ENCODE data around the gene PNPLA7. TPM values are rescaled to one million over a fixed set of nuclear protein-coding genes. Genes with fewer than 3 reads are reported as not detected.

PNPLA7 gene
- total RNA-seq, 1 experiment from 2014 or later, result 1.8 TPM

GRCh38 chr9:137454145-137454596 lies 96.0 kb downstream of the PNPLA7 start:
- peak; percentile 47 for ATAC-seq
- H4K20me1 ChIP-seq (ENCODE audit: insufficient read depth), result peaks cover 4% of the 10 kb centered on the region; the same call in 1 of the 2 replicates
- CTCF ChIA-PET, result no interaction called here
- no peaks in the 10 kb centered on the region for H3K9me3 ChIP-seq (ENCODE audit: control insufficient read depth in 1 of 2, insufficient read depth in 1 of 2, low read depth in 1 of 2, low read length in 2 of 2)
- peak overlapping the region; percentile 70 for H3K27ac ChIP-seq (ENCODE audit: low read depth, low read length)
- H3K4me3 ChIP-seq (replicated peaks in 1 of 2; ENCODE audit: low read depth in 1 of 2, low read length in 2 of 2), result no peak overlapping the region; a peak in 1 of 4 replicates
- H3K9me2 ChIP-seq (ENCODE audit: insufficient read depth), result no peaks in the 10 kb centered on the region
- POLR2A ChIA-PET, result no interaction called here
- TF ChIP-seq POLR2AphosphoS5 (IDR thresholded peaks at IDR 0.05; ENCODE audit: low read depth, low read length) (peak; percentile 30; the same call in 1 of the 2 replicates), ELF1 (IDR thresholded peaks at IDR 0.05; ENCODE audit: borderline replicate concordance, low read depth) (no peak)
- peak overlapping the region; percentile 40 for H3K4me2 ChIP-seq (ENCODE audit: low read length)
- RAD21 ChIA-PET (ENCODE audit: low non-redundant PET in 1 of 2, low total read pairs in 2 of 2, uncharacterized antibody in 2 of 2, unreplicated experiment in 2 of 2), result no interaction called here
- intact Hi-C loops (cut with micrococcal nuclease), result no loop called here
- peaks cover 16 to 46% of the 10 kb centered on the region in 2 experiments for H3K4me1 ChIP-seq (ENCODE audit: control insufficient read depth in 1 of 2, insufficient read depth in 2 of 2, low read length in 2 of 2)
- H3K9ac ChIP-seq (ENCODE audit: low read length), result peak overlapping the region; percentile 26; the same call in 1 of the 2 replicates
- H3K79me2 ChIP-seq (ENCODE audit: insufficient read depth, low read length), result peaks cover 47% of the 10 kb centered on the region
- peaks cover 17 to 51% of the 10 kb centered on the region in 2 experiments; a peak in 3 of 4 replicates for H3K36me3 ChIP-seq (ENCODE audit: control insufficient read depth in 1 of 2, insufficient read depth in 2 of 2, low read length in 2 of 2)
- no peak for DNase-seq (ENCODE audit: low read depth, low spot score)
- H3K27me3 ChIP-seq (ENCODE audit: insufficient read depth, low read length), result no peaks in the 10 kb centered on the region
- no TSS peak for BruUV-seq (replicated peaks)
- H2AFZ ChIP-seq (ENCODE audit: low read depth, low read length, poor library complexity, severe bottlenecking), result no peak overlapping the region

- no peak for DNase-seq (ENCODE audit: low read depth, low spot score)
- peak; percentile 73 for ATAC-seq
- RAD21 ChIA-PET (ENCODE audit: low non-redundant PET in 1 of 2, low total read pairs in 2 of 2, uncharacterized antibody in 2 of 2, unreplicated experiment in 2 of 2), result no interaction called here
- Histone ChIP-seq H3K36me3 (ENCODE audit: control insufficient read depth in 1 of 2, insufficient read depth in 2 of 2, low read length in 2 of 2) (peaks cover 17 to 52% of the 10 kb centered on the region in 2 experiments; a peak in 3 of 4 replicates), H3K9me3 (ENCODE audit: control insufficient read depth in 1 of 2, insufficient read depth in 1 of 2, low read depth in 1 of 2, low read length in 2 of 2) (no peaks in the 10 kb centered on the region), H4K20me1 (ENCODE audit: insufficient read depth) (peaks cover 4% of the 10 kb centered on the region; the same call in 1 of the 2 replicates), H3K79me2 (ENCODE audit: insufficient read depth, low read length) (peaks cover 45% of the 10 kb centered on the region), H3K9me2 (ENCODE audit: insufficient read depth) (no peaks in the 10 kb centered on the region), H3K4me2 (ENCODE audit: low read length) (peak overlapping the region; percentile 45; the same call in 1 of the 2 replicates), H3K9ac (ENCODE audit: low read length) (0 out of 2 replicates have a peak overlapping the region, but pooled peaks have one; percentile 13), H3K27ac (ENCODE audit: low read depth, low read length) (peak overlapping the region; percentile 11; the same call in 1 of the 2 replicates), H3K4me1 (ENCODE audit: control insufficient read depth in 1 of 2, insufficient read depth in 2 of 2, low read length in 2 of 2) (peaks cover 16 to 46% of the 10 kb centered on the region in 2 experiments), H2AFZ (ENCODE audit: low read depth, low read length, poor library complexity, severe bottlenecking) (no peak overlapping the region), H3K27me3 (ENCODE audit: insufficient read depth, low read length) (no peaks in the 10 kb centered on the region), H3K4me3 (replicated peaks in 1 of 2; ENCODE audit: low read depth in 1 of 2, low read length in 2 of 2) (no peak overlapping the region)
- no TSS peak for BruUV-seq (replicated peaks)
- CTCF ChIA-PET, result no interaction called here
- intact Hi-C loops (cut with micrococcal nuclease), result no loop called here
- POLR2A ChIA-PET, result no interaction called here
- no peak for TF ChIP-seq REST (IDR thresholded peaks at IDR 0.05; ENCODE audit: low read depth)
- no peak for TF ChIP-seq ELF1 (IDR thresholded peaks at IDR 0.05; ENCODE audit: borderline replicate concordance, low read depth)
- no peak for TF ChIP-seq CTCF (IDR thresholded peaks at IDR 0.05 in 2 of 3, conservative IDR thresholded peaks at IDR 0.05 in 1 of 3; ENCODE audit: borderline replicate concordance in 1 of 3, insufficient read depth in 1 of 3, low read depth in 2 of 3, low read length in 2 of 3)
- TF ChIP-seq FOSL1 (IDR thresholded peaks at IDR 0.05; ENCODE audit: low read depth), result no peak
- TF ChIP-seq ATF3 (IDR thresholded peaks at IDR 0.05), result no peak
- TF ChIP-seq CEBPB (IDR thresholded peaks at IDR 0.05; ENCODE audit: low read depth), result no peak
- no peak for TF ChIP-seq ZNF274 (IDR thresholded peaks at IDR 0.05; ENCODE audit: low read depth, low read length)
- no peak for TF ChIP-seq RAD21 (IDR thresholded peaks at IDR 0.05; ENCODE audit: low read depth)
Measured at GRCh38 chr9:137453643-137454081, 96.5 kb downstream of the PNPLA7 start.
